A673 (cell line): ENCODE results near the gene ARSB. TPM values are rescaled to one million over a fixed set of nuclear protein-coding genes. Genes with fewer than 3 reads are reported as not detected.
A peak's percentile ranks its signal among the peaks of the same experiment; 100 is the strongest.

Experiments
- BruUV-seq: library from RNA; stranded (reverse); fragments of 400-500 nt; replicated peaks from 2 replicates; lab custom pipeline; 2021; lab: Mats Ljungman, UMichigan
- CTCF ChIA-PET: fragments of 300-600 bp; sonication (Branson Sonifier 250); formaldehyde crosslinking; loops from one replicate; lab custom pipeline; 2022; ENCODE audit warnings: antibody characterized with exemption; lab: Charles Lee
- POLR2A ChIA-PET: fragments of 300-600 bp; sonication (Branson Sonifier 250); formaldehyde crosslinking; loops from one replicate; lab custom pipeline; 2022; ENCODE audit warnings: antibody characterized with exemption; ENCODE audit not compliant: low non-redundant PET; lab: Charles Lee
- DNase-seq: peaks from one replicate; pipeline ENCODE4 v3.0.0-alpha.2; 2015; ENCODE audit warnings: low spot score
- H3K27ac ChIP-seq: fragments of 200-600 bp; sonication (generic); 2 replicates; pipeline ENCODE4 v1.5.1; 2016; ENCODE audit warnings: mixed run types, low read depth, mild to moderate bottlenecking, mixed read lengths, antibody characterized with exemption, low read length; ENCODE audit not compliant: poor library complexity, severe bottlenecking
- H3K27me3 ChIP-seq: fragments of 200-600 bp; sonication (generic); replicated peaks from 2 replicates; pipeline ENCODE4 v1.6.1; 2017; ENCODE audit warnings: mixed run types, low read depth, mild to moderate bottlenecking, mixed read lengths, antibody characterized with exemption, low read length; ENCODE audit not compliant: insufficient read depth, poor library complexity
- H3K36me3 ChIP-seq: fragments of 200-600 bp; sonication (generic); 2 replicates; pipeline ENCODE4 v1.6.1; 2016; ENCODE audit warnings: mixed run types, mild to moderate bottlenecking, mixed read lengths, antibody characterized with exemption, low read length; ENCODE audit not compliant: insufficient read depth, poor library complexity, severe bottlenecking
- H3K4me1 ChIP-seq: fragments of 200-600 bp; sonication (generic); 2 replicates; pipeline ENCODE4 v1.6.1; 2017; ENCODE audit warnings: mixed run types, mild to moderate bottlenecking, mixed read lengths, antibody characterized with exemption, low read length; ENCODE audit not compliant: insufficient read depth, poor library complexity, severe bottlenecking
- H3K4me3 ChIP-seq: fragments of 200-600 bp; sonication (generic); 2 replicates; pipeline ENCODE4 v1.5.1; 2016; ENCODE audit warnings: low read depth, mixed run types, mild to moderate bottlenecking, mixed read lengths, low read length; ENCODE audit not compliant: poor library complexity, severe bottlenecking
- H3K9me3 ChIP-seq: fragments of 200-600 bp; sonication (generic); 2 replicates; pipeline ENCODE4 v1.6.1; 2016; ENCODE audit warnings: mixed run types, low read depth, mild to moderate bottlenecking, mixed read lengths, antibody characterized with exemption, low read length; ENCODE audit not compliant: poor library complexity, severe bottlenecking
- EZH2 ChIP-seq: fragments of 200-600 bp; sonication (generic); IDR thresholded peaks from 2 replicates; pipeline ENCODE4 v1.6.1; 2017; ENCODE audit warnings: borderline replicate concordance, low read depth, mild to moderate bottlenecking, mixed read lengths, antibody characterized with exemption, low read length; ENCODE audit not compliant: poor library complexity, severe bottlenecking
- intact Hi-C: fragments of 100-400 bp; cut with micrococcal nuclease; formaldehyde crosslinking; loops from one replicate; pipeline ENCODE4 v1.10.0; 2022; ENCODE audit not compliant: unreplicated experiment
- total RNA-seq: library from RNA; stranded (reverse); gene quantifications from 2 replicates; pipeline ENCODE4 v1.2.3, GENCODE V29; 2021
- TF ChIP-seq, protein P1 (sequence below): fragments of 300-800, 200-600 bp; sonication (generic); conservative IDR thresholded peaks from 2 replicates; pipeline ENCODE4 v1.5.1; 2017; ENCODE audit warnings: low read depth, mild to moderate bottlenecking, antibody characterized with exemption, low read length, moderate library complexity, mixed read lengths

ARSB gene
- total RNA-seq, 1 experiment from 2014 or later, result 16.8 TPM

DNA sequence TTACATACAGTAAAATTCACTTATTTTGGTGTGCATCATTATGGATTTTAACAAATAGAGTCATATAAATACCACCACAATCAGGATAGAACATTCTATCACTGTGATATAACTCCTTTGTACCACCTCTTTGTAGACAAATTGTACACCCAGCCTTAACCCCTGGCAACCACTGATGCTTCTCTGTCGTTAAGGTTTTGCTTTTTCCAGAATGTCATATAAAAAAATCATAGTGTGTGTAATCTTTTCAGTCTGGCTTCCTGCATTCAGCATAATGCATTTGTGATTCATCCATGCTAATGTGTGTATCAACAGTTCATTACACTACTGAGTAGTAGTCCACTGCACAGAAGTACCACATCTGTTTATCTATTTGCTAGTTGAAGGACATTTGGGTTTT, 81.2 kb downstream of the ARSB start:
- H3K36me3 ChIP-seq, result no peaks in the 10 kb centered on the region
- no peak overlapping the region for H3K4me3 ChIP-seq
- TF ChIP-seq EZH2, result no peak
- TF ChIP-seq, protein P1, sequence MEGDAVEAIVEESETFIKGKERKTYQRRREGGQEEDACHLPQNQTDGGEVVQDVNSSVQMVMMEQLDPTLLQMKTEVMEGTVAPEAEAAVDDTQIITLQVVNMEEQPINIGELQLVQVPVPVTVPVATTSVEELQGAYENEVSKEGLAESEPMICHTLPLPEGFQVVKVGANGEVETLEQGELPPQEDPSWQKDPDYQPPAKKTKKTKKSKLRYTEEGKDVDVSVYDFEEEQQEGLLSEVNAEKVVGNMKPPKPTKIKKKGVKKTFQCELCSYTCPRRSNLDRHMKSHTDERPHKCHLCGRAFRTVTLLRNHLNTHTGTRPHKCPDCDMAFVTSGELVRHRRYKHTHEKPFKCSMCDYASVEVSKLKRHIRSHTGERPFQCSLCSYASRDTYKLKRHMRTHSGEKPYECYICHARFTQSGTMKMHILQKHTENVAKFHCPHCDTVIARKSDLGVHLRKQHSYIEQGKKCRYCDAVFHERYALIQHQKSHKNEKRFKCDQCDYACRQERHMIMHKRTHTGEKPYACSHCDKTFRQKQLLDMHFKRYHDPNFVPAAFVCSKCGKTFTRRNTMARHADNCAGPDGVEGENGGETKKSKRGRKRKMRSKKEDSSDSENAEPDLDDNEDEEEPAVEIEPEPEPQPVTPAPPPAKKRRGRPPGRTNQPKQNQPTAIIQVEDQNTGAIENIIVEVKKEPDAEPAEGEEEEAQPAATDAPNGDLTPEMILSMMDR, result no peak
- no peak overlapping the region for H3K27ac ChIP-seq
- no peak for DNase-seq
- no peaks in the 10 kb centered on the region for H3K9me3 ChIP-seq
- ChIA-PET CTCF (no interaction called here), POLR2A (interaction anchor here (0.6 kb wide), 1 partner anchor 514 kb away, joined by 3 read pairs; no protein-coding TSS in a partner anchor)
- peaks cover 9% of the 10 kb centered on the region for H3K4me1 ChIP-seq
- no peaks in the 10 kb centered on the region for H3K27me3 ChIP-seq
- intact Hi-C loops, result loop anchor here (5.0 kb wide), 1 partner anchor 228 kb away; no protein-coding TSS in a partner anchor
- no TSS peak for BruUV-seq

DNA sequence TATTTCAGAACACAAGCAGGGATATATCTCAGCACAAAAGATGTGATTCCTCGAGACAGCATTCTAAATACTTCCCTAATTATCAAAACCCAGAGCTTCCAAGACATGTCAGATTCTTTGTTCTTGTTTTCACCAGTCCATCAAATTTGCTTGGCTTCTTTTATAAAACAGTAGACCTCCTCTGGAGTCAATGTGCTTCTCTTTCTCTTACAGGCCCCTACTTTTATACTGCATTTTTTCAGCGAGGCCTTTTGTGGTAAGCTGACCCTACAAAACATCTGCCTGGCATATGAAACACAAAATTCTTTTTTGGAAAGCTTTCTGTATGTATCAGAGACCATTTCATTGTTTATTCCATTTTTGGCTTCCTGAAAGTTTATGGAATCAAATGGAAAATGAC, 81.8 kb downstream of the ARSB start:
- Histone ChIP-seq H3K27ac (no peak overlapping the region), H3K4me1 (peaks cover 6% of the 10 kb centered on the region), H3K4me3 (no peak overlapping the region), H3K36me3 (no peaks in the 10 kb centered on the region), H3K9me3 (no peaks in the 10 kb centered on the region), H3K27me3 (no peaks in the 10 kb centered on the region)
- no TSS peak for BruUV-seq
- ChIA-PET POLR2A (no interaction called here), CTCF (no interaction called here)
- intact Hi-C loops, result loop anchor here (5.0 kb wide), 1 partner anchor 229 kb away; no protein-coding TSS in a partner anchor
- DNase-seq, result no peak
- TF ChIP-seq EZH2, result no peak
- TF ChIP-seq, protein P1, result no peak

DNA sequence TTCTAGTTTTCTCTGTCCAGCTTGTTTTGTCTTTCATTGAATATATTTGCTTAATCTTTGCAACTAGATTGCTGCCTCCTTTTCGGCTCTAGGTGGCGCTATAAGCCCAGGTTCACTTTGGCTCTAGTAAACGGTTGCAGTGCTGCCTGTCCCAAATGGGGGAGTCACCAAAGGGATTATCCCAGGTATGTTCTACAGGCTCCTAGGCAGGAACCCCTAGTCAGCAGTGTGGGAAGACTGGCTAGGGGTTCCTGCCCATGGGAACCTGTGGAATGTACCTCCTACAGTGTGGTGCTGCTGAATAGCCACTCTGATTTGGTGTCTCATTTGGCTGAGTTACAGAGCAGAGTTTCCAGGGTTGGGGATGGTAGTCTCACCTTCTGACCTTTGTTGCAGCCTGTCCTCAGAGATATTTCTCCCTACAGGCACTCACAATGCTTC, 85.2 kb downstream of the ARSB start:
- peak; percentile 76 for DNase-seq
- Histone ChIP-seq H3K4me1 (no peaks in the 10 kb centered on the region), H3K9me3 (no peaks in the 10 kb centered on the region), H3K36me3 (no peaks in the 10 kb centered on the region), H3K4me3 (no peak overlapping the region), H3K27ac (no peak overlapping the region), H3K27me3 (no peaks in the 10 kb centered on the region)
- POLR2A ChIA-PET, result no interaction called here
- no TSS peak for BruUV-seq
- CTCF ChIA-PET, result interaction anchor here (0.5 to 1.5 kb wide), 9 partner anchors 8 to 1514 kb away, joined by 3 to 14 read pairs (median 4); no protein-coding TSS in a partner anchor
- intact Hi-C loops, result loop anchor here (1.0 to 10.0 kb wide), 4 partner anchors 65 to 575 kb away; no protein-coding TSS in a partner anchor
- TF ChIP-seq, protein P1, result peak; percentile 94
- no peak for TF ChIP-seq EZH2
